ENCODE results near the gene LRRN3.

The LRRN3 gene

DNA sequence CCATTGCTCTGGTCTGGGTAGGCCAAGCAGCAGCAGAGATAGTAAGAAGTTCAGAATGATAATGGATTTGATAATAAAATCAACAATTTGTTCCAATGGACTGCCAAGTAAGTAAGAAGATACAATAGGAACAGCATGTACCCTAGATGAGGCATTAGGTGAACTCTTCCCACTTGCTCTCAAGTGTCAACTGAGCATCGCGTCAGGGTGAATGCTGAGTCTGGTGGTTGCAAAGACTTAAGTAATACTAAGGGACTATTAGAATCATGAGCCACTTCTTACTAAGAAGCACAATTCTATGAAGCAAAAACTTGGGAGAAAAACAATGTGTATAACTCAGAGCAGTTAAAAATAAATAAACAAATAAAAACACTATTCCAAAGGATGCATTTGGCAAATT, 54.5 kb downstream of the LRRN3 start:
- DNase-seq (no peak), ATAC-seq (no peak)
- Mint-ChIP-seq H3K27me3 (no peaks in the 10 kb centered on the region), H3K36me3 (ENCODE audit: low read depth) (no peaks in the 10 kb centered on the region), H3K9me3 (peaks cover 3% of the 10 kb centered on the region), H3K4me1 (peaks cover 7% of the 10 kb centered on the region), H3K4me3 (no peak overlapping the region), H3K27ac (no peak overlapping the region)

DNA sequence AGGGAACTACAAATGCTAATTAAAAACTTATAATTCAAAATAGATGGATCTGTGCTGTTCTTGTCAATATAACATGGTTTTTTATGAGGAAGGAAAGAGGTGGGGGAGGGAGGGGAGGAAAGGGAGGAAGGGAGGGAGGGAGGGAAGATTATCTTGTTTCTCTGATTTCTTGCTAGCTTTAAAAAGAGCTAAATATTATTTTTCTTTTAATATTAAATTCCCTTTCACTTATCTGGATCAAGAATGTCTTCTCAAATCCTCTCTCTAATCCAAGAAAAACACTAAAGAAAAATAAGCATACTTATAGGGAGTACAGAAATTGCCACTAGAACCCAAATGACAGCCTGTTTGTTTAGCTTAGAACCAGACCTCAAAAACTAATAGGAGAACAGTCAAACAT, 55.2 kb downstream of the LRRN3 start:
- Mint-ChIP-seq H3K36me3 (ENCODE audit: low read depth) (no peaks in the 10 kb centered on the region), H3K9me3 (peaks cover 3% of the 10 kb centered on the region), H3K4me3 (no peak overlapping the region), H3K4me1 (peaks cover 3% of the 10 kb centered on the region), H3K27ac (no peak overlapping the region), H3K27me3 (no peaks in the 10 kb centered on the region)
- no peak for ATAC-seq
- no peak for DNase-seq

DNA sequence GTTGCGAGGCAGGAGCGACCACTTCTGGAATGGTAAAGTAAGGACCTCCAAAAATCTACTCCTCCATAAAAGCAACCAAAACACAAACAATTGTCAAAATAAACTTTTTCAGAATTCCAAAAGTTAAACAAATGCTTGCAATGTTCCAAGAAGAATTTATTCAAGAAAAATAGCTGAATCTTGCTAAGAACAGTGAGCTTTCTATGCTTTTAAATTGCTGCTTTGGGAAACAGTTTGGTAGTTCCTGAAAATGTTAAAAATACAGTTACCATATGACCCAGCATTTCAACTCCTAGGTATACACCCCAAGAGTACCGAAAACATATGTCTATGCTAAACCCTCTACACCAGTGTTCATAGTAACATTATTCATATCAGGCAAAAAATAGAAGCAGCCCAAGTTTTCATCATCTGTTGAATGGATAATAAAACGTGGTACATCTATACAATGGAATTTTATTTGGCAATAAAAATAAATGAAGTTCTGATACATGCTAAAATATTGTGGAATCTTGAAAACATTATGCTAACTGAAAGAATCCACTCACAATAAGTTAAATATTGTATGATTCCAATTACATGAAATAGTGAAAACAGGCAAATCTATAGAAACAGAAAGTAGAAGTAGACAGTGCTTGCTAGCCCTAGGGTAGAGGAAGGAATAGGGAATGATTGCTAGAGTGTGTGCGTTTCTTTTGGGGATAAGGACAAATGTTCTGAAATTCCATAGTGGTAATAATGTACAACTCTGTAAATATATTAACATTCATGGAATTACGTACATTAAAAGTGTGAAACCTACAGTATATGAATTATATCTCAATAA, 57.0 kb downstream of the LRRN3 start:
- H3K27me3 Mint-ChIP-seq: no peaks in the 10 kb centered on the region
- H3K4me1 Mint-ChIP-seq: no peaks in the 10 kb centered on the region
- no peak for ATAC-seq
- no peak overlapping the region for H3K4me3 Mint-ChIP-seq
- H3K27ac Mint-ChIP-seq: no peak overlapping the region
- no peaks in the 10 kb centered on the region for H3K9me3 Mint-ChIP-seq
- H3K36me3 Mint-ChIP-seq (ENCODE audit: low read depth): no peaks in the 10 kb centered on the region
- DNase-seq: no peak

GRCh38 chr7:111150709-111151108, 59.8 kb downstream of the LRRN3 start:
- Mint-ChIP-seq H3K36me3 (ENCODE audit: low read depth) (no peaks in the 10 kb centered on the region), H3K9me3 (no peaks in the 10 kb centered on the region), H3K4me3 (no peak overlapping the region), H3K27ac (no peak overlapping the region), H3K27me3 (no peaks in the 10 kb centered on the region), H3K4me1 (no peaks in the 10 kb centered on the region)
- ATAC-seq (no peak), DNase-seq (no peak)

DNA sequence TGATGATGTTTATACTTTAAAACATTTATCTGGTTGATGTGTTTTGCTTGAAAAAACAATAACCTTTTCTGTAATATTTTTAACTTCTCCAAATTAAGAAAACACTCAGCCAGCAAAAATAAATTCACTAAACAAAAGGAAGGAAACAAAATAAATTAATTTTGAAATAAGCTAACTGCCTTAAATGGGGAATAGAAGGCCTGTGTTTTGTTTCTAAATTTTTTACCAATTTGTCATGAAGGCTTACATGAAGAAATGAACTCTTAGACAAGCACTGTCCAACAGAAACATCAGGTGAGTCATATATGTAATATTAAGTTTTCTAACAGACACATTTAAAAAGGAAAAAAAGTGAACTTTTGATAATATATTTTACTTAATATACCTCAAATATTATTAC, 68.5 kb downstream of the LRRN3 start:
- Mint-ChIP-seq H3K9me3 (peaks cover 18% of the 10 kb centered on the region), H3K27me3 (no peaks in the 10 kb centered on the region), H3K36me3 (ENCODE audit: low read depth) (no peaks in the 10 kb centered on the region), H3K4me1 (no peaks in the 10 kb centered on the region), H3K27ac (no peak overlapping the region), H3K4me3 (no peak overlapping the region)
- ATAC-seq: no peak
- DNase-seq: no peak

- ATAC-seq (no peak), DNase-seq (no peak)
- H3K9me3 Mint-ChIP-seq: peaks cover 18% of the 10 kb centered on the region
- H3K4me3 Mint-ChIP-seq: no peak overlapping the region
- no peaks in the 10 kb centered on the region for H3K4me1 Mint-ChIP-seq
- no peaks in the 10 kb centered on the region for H3K36me3 Mint-ChIP-seq (ENCODE audit: low read depth)
- no peak overlapping the region for H3K27ac Mint-ChIP-seq
- no peaks in the 10 kb centered on the region for H3K27me3 Mint-ChIP-seq
These were observed 69.4 kb downstream of the LRRN3 start for GRCh38 chr7:111160297-111160696.

DNA sequence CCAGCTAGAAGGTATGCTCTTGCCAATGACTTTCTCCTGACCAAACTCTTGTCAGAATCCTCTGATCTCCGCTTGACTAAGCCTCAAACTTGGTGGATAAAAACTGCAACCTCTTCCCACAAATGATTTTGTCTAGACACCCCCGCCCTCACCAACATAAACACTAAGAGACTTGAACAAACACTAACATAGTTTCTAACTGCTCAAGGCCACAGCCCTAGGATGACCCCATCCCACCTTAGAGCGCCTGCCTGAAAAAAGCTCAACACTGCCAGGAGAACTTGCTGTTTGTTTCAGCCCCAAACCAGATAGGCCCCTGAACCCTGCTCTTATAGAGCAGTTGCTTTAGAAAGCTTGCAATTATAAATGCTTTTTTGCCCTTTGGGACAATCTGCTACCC, 71.8 kb downstream of the LRRN3 start:
- no peaks in the 10 kb centered on the region for H3K4me1 Mint-ChIP-seq
- DNase-seq: no peak
- no peaks in the 10 kb centered on the region for H3K9me3 Mint-ChIP-seq
- H3K27ac Mint-ChIP-seq: no peak overlapping the region
- H3K36me3 Mint-ChIP-seq (ENCODE audit: low read depth): no peaks in the 10 kb centered on the region
- H3K4me3 Mint-ChIP-seq: no peak overlapping the region
- H3K27me3 Mint-ChIP-seq: no peaks in the 10 kb centered on the region
- ATAC-seq: no peak

DNA sequence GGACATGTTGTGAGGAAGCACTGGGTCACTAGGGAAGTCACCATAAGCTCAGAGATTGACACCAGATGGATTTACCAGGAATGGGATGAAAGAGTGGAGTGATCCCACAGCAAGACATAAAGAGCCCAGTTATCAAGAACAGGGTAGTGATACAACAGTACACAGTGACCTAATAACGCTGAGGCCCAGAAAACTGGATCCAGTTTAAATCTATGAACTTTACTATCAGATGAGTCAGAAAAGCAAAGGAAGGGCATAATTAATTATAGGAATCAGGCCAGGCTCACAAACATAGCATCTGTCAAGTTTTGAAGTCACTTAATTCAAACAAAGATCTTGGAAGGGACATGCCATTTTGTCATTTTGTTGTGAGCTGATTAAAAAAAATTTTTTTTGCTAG, 73.5 kb downstream of the LRRN3 start:
- DNase-seq (no peak), ATAC-seq (peak; percentile 15)
- Mint-ChIP-seq H3K27ac (no peak overlapping the region), H3K36me3 (ENCODE audit: low read depth) (peaks cover 4% of the 10 kb centered on the region), H3K4me3 (no peak overlapping the region), H3K27me3 (no peaks in the 10 kb centered on the region), H3K4me1 (no peaks in the 10 kb centered on the region), H3K9me3 (no peaks in the 10 kb centered on the region)

- Mint-ChIP-seq H3K9me3 (no peaks in the 10 kb centered on the region), H3K27ac (no peak overlapping the region), H3K27me3 (no peaks in the 10 kb centered on the region), H3K4me1 (no peaks in the 10 kb centered on the region), H3K36me3 (ENCODE audit: low read depth) (peaks cover 4% of the 10 kb centered on the region), H3K4me3 (no peak overlapping the region)
- DNase-seq (no peak), ATAC-seq (no peak)
These were observed 77.3 kb downstream of the LRRN3 start for GRCh38 chr7:111168182-111168581.

- H3K4me3 Mint-ChIP-seq: no peak overlapping the region
- H3K9me3 Mint-ChIP-seq: no peaks in the 10 kb centered on the region
- ATAC-seq (no peak), DNase-seq (no peak)
- peaks cover 4% of the 10 kb centered on the region for H3K36me3 Mint-ChIP-seq (ENCODE audit: low read depth)
- H3K27ac Mint-ChIP-seq: no peak overlapping the region
- H3K4me1 Mint-ChIP-seq: peaks cover 7% of the 10 kb centered on the region
- no peaks in the 10 kb centered on the region for H3K27me3 Mint-ChIP-seq
These were observed 81.8 kb downstream of the LRRN3 start for GRCh38 chr7:111172564-111173257.

DNA sequence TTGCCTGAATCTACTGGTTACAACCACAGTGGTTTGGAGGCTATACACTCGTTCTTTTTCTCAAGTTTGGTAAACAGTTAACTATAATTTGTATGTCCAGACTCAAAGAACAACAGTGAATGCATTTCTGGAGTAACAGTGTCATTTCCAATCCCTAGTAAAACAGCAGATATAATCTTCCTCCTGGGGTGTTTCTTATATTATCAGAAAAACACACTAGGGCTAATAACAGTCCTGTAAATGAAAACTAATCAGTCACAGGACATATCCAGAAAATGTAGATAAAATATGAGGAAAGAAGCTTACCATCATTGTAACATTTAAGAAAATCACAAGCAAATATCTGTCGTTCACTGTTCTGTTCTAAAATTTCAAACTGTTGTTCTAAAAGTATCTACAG, 82.6 kb downstream of the LRRN3 start:
- no peaks in the 10 kb centered on the region for H3K9me3 Mint-ChIP-seq
- ATAC-seq (no peak), DNase-seq (no peak)
- H3K27me3 Mint-ChIP-seq: no peaks in the 10 kb centered on the region
- peaks cover 7% of the 10 kb centered on the region for H3K4me1 Mint-ChIP-seq
- H3K27ac Mint-ChIP-seq: no peak overlapping the region
- no peak overlapping the region for H3K4me3 Mint-ChIP-seq
- peaks cover 4% of the 10 kb centered on the region for H3K36me3 Mint-ChIP-seq (ENCODE audit: low read depth)

GRCh38 chr7:111173990-111174389, 83.1 kb downstream of the LRRN3 start:
- no peak for ATAC-seq
- Mint-ChIP-seq H3K9me3 (peaks cover 3% of the 10 kb centered on the region), H3K27ac (no peak overlapping the region)

GRCh38 chr7:111174510-111174909, 83.6 kb downstream of the LRRN3 start:
- Mint-ChIP-seq H3K36me3 (ENCODE audit: low read depth) (peaks cover 3% of the 10 kb centered on the region), H3K27me3 (no peaks in the 10 kb centered on the region), H3K27ac (no peak overlapping the region), H3K4me3 (no peak overlapping the region), H3K4me1 (peaks cover 7% of the 10 kb centered on the region), H3K9me3 (peaks cover 3% of the 10 kb centered on the region)
- no peak for DNase-seq
- no peak for ATAC-seq

More at GRCh38 chr7:111173990-111174389, 83.1 kb downstream of the LRRN3 start:
- no peak for DNase-seq
- Mint-ChIP-seq H3K4me1 (peaks cover 7% of the 10 kb centered on the region), H3K27me3 (no peaks in the 10 kb centered on the region), H3K4me3 (no peak overlapping the region), H3K36me3 (ENCODE audit: low read depth) (peaks cover 7% of the 10 kb centered on the region)

All from activated naive CD8-positive, alpha-beta T cell treated with anti-CD3 and anti-CD28 coated beads, Interleukin-2, amount 50 U/mL, for 24 hours (primary cell).